GM12875 (cell line): ENCODE data around the gene STEAP2.

Experiments
- H3K4me3 ChIP-seq: one replicate; pipeline ENCODE4 v1.5.1; 2011; ENCODE audit warnings: low read depth, low read length, control low read depth
- CTCF ChIP-seq: IDR thresholded peaks from 2 replicates; pipeline ENCODE4 v1.5.1; 2011; ENCODE audit warnings: low read depth, mild to moderate bottlenecking, control low read depth, inconsistent platforms, low read length, moderate library complexity, borderline replicate concordance; ENCODE audit not compliant: insufficient read depth

STEAP2 gene

DNA sequence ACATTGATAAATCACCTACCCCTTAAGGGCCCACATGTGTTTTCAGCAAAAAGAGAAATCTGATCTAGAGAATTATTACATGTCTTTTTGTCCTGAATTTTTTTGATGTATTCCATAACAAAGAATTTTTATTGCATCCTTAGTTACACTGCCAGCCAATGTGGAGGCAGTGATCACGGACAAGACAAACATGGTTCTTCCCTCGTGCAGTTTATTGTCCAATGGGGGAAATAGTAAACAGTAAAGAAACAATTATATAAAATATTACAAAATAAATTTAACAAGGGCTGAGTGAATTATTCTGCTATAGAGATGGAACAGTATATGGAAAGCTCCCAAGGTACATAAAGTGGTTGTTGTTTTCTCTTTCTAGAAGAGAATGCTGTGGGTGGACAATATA, 2.0 kb downstream of the STEAP2 start:
- TF ChIP-seq CTCF = no peak
- no peak overlapping the region for H3K4me3 ChIP-seq

DNA sequence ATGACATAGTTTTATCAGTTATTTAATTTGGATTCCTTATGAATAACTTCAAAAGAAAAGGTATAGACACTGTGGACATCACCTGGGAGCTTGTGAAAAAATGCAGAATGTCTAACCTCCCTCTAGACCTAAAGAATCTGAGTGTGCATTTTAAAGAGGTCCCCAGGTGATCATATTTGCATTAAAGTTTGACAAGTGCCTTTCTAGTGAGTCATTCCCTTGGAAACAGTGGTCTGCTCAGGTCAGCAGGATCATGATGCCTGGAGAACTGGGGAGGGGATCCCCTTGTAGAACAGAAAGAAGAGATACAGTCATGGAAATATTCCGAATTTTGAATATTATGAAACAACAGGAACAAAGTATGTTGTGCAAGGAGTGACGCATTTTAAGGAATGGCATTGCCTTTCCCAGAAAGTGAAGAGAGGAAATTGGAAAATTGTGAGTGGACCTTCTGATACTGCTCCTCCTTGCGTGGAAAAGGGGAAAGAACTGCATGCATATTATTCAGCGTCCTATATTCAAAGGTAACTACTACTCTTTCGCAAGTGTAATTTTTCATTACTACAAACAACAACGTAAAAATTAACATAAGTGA, 4.6 kb downstream of the STEAP2 start:
- H3K4me3 ChIP-seq = no peak overlapping the region
- no peak for TF ChIP-seq CTCF

DNA sequence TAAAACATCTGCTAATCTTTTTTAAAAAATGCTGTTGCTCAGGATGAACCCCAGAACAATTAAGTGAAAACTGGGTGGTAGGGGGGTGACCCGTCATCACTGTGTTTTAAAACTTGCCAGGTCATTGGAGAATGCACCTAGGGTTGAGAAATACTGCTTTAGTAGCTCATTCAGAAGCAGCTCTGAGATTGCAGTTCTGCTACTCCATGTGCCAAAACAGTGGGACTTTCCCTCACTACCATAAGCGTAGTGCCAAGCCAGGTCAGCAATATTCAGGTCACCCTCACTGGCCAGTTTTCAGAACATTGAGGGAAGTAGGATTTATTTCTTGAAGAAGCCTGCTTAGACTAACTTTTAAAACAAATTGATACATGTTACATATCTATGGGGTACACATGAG, 5.2 kb downstream of the STEAP2 start:
- TF ChIP-seq CTCF = no peak
- no peak overlapping the region for H3K4me3 ChIP-seq

GRCh38 chr7:90222390-90222789, 10.8 kb downstream of the STEAP2 start:
- no peak for TF ChIP-seq CTCF

GRCh38 chr7:90222811-90223725, 11.5 kb downstream of the STEAP2 start:
- TF ChIP-seq CTCF = no peak

More at GRCh38 chr7:90222390-90222789, 10.8 kb downstream of the STEAP2 start:
- H3K4me3 ChIP-seq = no peak overlapping the region

DNA sequence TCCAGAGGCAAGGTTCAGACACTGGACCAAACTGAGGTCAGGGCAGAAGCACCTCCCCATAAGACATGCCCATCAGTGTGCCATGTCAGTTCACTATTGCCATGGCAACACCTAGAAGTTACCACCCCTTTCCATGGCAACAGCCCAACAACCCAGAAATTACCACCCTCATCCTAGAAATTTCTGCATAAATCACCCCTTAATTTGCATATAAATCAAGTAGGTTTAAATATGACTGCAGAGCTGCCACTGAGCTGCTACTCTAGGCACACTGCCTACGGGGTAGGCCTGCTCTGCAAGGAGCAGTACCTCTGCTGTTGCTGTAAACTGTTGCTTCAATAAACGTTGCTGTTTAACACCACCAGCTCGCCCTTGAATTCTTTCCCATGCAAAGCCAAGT, 12.7 kb downstream of the STEAP2 start:
- TF ChIP-seq CTCF = no peak
- no peak overlapping the region for H3K4me3 ChIP-seq

More at GRCh38 chr7:90222811-90223725, 11.5 kb downstream of the STEAP2 start:
- H3K4me3 ChIP-seq = no peak overlapping the region

GRCh38 chr7:90225181-90225580, 13.6 kb downstream of the STEAP2 start:
- H3K4me3 ChIP-seq = no peak overlapping the region
- TF ChIP-seq CTCF = no peak
